ENCODE measurements around the gene NAA20. TPM values are rescaled to one million over a fixed set of nuclear protein-coding genes. Genes with fewer than 3 reads are reported as not detected.

NAA20 gene
- total and polyA plus RNA-seq, 2 of the 13 experiments (the other 11 are each of a cell fraction or from before 2014, with no cell fraction given): 81.9 to 82.8 TPM

DNA sequence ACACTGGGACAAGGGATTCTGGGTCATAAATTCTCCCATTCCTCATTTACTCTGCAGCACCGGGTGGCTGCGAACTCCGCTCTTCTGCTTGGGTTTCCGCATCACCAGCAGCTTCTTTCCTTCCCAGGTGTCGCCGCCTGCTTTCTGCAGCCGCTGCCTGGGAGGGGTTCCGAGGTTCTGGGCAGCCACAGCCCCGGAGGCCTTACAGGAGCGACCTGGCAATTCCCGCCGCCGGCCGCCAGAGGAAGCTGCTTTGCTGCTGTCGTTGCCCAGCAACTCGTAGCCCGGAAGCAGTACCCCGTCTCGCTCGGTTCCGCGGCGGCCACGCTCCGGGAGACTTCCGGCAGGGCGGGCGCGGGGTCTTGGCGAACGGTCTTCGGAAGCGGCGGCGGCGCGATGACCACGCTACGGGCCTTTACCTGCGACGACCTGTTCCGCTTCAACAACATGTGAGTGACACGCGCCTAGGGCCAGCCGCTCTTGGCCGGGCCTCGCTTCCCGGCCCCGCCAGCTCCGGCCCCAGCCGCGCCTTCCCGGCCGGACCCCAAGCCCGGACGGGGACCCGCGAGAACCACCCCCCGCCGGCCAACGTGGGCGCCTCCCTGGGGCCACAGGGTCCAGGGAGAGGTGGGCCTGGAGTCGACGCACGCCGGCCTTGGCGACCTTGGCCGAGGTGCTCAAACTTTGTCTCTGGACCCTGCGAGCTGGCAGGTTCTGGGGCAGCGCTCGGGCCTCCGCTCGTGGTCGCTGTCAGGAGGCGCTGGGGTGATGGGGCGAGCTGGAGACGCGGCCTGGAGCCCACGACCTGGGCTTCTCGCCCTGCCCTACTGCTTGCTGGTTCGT, at the start of gene NAA20 (continued):
- TF ChIP-seq ZNF709 (CRISPR knock-in tag; IDR thresholded peaks at IDR 0.05): peak; percentile 89
- TF ChIP-seq RBM39 (IDR thresholded peaks at IDR 0.05; ENCODE audit: low read depth, low read length, poor library complexity, severe bottlenecking): peak; percentile 99
- TF ChIP-seq ZNF136 (CRISPR knock-in tag; IDR thresholded peaks at IDR 0.05; ENCODE audit: low read depth): peak; percentile 33
- peak; percentile 88; the same call in 1 of the 2 replicates for TF ChIP-seq MIER3 (CRISPR knock-in tag; IDR thresholded peaks at IDR 0.05; ENCODE audit: borderline replicate concordance)
- 0 out of 2 replicates have a peak, but pooled peaks have one; percentile 76 for TF ChIP-seq ZFP36L2 (CRISPR knock-in tag; IDR thresholded peaks at IDR 0.05)
- TF ChIP-seq, protein P1, sequence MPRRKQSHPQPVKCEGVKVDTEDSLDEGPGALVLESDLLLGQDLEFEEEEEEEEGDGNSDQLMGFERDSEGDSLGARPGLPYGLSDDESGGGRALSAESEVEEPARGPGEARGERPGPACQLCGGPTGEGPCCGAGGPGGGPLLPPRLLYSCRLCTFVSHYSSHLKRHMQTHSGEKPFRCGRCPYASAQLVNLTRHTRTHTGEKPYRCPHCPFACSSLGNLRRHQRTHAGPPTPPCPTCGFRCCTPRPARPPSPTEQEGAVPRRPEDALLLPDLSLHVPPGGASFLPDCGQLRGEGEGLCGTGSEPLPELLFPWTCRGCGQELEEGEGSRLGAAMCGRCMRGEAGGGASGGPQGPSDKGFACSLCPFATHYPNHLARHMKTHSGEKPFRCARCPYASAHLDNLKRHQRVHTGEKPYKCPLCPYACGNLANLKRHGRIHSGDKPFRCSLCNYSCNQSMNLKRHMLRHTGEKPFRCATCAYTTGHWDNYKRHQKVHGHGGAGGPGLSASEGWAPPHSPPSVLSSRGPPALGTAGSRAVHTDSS (CRISPR knock-in tag; conservative IDR thresholded peaks at IDR 0.05): no peak
- TF ChIP-seq ZNF34 (CRISPR knock-in tag; IDR thresholded peaks at IDR 0.05; ENCODE audit: borderline replicate concordance): peak; percentile 90; the same call in 1 of the 2 replicates
- peak; percentile 89 for TF ChIP-seq ZNF317 (CRISPR knock-in tag; IDR thresholded peaks at IDR 0.05)
- peak; percentile 76 for TF ChIP-seq ATF3 (CRISPR knock-in tag; IDR thresholded peaks at IDR 0.05)
- no peak; the same call in 1 of the 2 replicates for TF ChIP-seq KDM6A (CRISPR knock-in tag; IDR thresholded peaks at IDR 0.05; ENCODE audit: low read depth)
- peak; percentile 96 for TF ChIP-seq YEATS2 (CRISPR knock-in tag; IDR thresholded peaks at IDR 0.05; ENCODE audit: borderline replicate concordance)
- TF ChIP-seq, protein P2, sequence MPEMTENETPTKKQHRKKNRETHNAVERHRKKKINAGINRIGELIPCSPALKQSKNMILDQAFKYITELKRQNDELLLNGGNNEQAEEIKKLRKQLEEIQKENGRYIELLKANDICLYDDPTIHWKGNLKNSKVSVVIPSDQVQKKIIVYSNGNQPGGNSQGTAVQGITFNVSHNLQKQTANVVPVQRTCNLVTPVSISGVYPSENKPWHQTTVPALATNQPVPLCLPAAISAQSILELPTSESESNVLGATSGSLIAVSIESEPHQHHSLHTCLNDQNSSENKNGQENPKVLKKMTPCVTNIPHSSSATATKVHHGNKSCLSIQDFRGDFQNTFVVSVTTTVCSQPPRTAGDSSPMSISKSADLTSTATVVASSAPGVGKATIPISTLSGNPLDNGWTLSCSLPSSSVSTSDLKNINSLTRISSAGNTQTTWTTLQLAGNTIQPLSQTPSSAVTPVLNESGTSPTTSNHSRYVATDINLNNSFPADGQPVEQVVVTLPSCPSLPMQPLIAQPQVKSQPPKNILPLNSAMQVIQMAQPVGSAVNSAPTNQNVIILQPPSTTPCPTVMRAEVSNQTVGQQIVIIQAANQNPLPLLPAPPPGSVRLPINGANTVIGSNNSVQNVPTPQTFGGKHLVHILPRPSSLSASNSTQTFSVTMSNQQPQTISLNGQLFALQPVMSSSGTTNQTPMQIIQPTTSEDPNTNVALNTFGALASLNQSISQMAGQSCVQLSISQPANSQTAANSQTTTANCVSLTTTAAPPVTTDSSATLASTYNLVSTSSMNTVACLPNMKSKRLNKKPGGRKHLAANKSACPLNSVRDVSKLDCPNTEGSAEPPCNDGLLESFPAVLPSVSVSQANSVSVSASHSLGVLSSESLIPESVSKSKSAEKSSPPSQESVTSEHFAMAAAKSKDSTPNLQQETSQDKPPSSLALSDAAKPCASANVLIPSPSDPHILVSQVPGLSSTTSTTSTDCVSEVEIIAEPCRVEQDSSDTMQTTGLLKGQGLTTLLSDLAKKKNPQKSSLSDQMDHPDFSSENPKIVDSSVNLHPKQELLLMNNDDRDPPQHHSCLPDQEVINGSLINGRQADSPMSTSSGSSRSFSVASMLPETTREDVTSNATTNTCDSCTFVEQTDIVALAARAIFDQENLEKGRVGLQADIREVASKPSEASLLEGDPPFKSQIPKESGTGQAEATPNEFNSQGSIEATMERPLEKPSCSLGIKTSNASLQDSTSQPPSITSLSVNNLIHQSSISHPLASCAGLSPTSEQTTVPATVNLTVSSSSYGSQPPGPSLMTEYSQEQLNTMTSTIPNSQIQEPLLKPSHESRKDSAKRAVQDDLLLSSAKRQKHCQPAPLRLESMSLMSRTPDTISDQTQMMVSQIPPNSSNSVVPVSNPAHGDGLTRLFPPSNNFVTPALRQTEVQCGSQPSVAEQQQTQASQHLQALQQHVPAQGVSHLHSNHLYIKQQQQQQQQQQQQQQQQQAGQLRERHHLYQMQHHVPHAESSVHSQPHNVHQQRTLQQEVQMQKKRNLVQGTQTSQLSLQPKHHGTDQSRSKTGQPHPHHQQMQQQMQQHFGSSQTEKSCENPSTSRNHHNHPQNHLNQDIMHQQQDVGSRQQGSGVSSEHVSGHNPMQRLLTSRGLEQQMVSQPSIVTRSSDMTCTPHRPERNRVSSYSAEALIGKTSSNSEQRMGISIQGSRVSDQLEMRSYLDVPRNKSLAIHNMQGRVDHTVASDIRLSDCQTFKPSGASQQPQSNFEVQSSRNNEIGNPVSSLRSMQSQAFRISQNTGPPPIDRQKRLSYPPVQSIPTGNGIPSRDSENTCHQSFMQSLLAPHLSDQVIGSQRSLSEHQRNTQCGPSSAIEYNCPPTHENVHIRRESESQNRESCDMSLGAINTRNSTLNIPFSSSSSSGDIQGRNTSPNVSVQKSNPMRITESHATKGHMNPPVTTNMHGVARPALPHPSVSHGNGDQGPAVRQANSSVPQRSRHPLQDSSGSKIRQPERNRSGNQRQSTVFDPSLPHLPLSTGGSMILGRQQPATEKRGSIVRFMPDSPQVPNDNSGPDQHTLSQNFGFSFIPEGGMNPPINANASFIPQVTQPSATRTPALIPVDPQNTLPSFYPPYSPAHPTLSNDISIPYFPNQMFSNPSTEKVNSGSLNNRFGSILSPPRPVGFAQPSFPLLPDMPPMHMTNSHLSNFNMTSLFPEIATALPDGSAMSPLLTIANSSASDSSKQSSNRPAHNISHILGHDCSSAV (CRISPR knock-in tag; IDR thresholded peaks at IDR 0.05; ENCODE audit: borderline replicate concordance): peak; percentile 98
- peak; percentile 96 for TF ChIP-seq MYC (CRISPR knock-in tag; IDR thresholded peaks at IDR 0.05; ENCODE audit: borderline replicate concordance)
- TF ChIP-seq ZNF776 (CRISPR knock-in tag; IDR thresholded peaks at IDR 0.05): peak; percentile 95; the same call in 1 of the 2 replicates
- TF ChIP-seq ATF7-NPFF (CRISPR knock-in tag; IDR thresholded peaks at IDR 0.05; ENCODE audit: low read depth): peak; percentile 94
- TF ChIP-seq, protein P3, sequence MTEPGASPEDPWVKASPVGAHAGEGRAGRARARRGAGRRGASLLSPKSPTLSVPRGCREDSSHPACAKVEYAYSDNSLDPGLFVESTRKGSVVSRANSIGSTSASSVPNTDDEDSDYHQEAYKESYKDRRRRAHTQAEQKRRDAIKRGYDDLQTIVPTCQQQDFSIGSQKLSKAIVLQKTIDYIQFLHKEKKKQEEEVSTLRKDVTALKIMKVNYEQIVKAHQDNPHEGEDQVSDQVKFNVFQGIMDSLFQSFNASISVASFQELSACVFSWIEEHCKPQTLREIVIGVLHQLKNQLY (CRISPR knock-in tag; IDR thresholded peaks at IDR 0.05): peak; percentile 41; the same call in 1 of the 2 replicates
- TF ChIP-seq ZNF101 (CRISPR knock-in tag; IDR thresholded peaks at IDR 0.05; ENCODE audit: borderline replicate concordance, low read depth): peak; percentile 96
- TF ChIP-seq SMARCC2 (IDR thresholded peaks at IDR 0.05): no peak
